Neural progenitor cell (in vitro differentiated cells): ENCODE measurements around the gene DDX59. TPM values are rescaled to one million over a fixed set of nuclear protein-coding genes. Genes with fewer than 3 reads are reported as not detected.
A peak's percentile ranks its signal among the peaks of the same experiment; 100 is the strongest.

ENCODE experiments used
- DNase-seq: peaks from one replicate; pipeline ENCODE4 v3.0.0-alpha.2; 2016; ENCODE audit warnings: low spot score
- H2AFZ ChIP-seq: fragments of 200-600 bp; sonication (generic); replicated peaks from 2 replicates; pipeline ENCODE4 v1.6.1; 2016; ENCODE audit warnings: antibody characterized with exemption
- H3F3A ChIP-seq: fragments of 200-600 bp; sonication (generic); 2 replicates; pipeline ENCODE4 v1.6.1; 2016; ENCODE audit warnings: antibody characterized with exemption, low read depth
- H3K27ac ChIP-seq: fragments of 200-600 bp; sonication (generic); 2 replicates; pipeline ENCODE4 v1.5.1; 2016; ENCODE audit warnings: mild to moderate bottlenecking
- H3K27me3 ChIP-seq: fragments of 200-600 bp; sonication (generic); 2 replicates; pipeline ENCODE4 v1.6.1; 2016; ENCODE audit warnings: mild to moderate bottlenecking, moderate library complexity
- H3K36me3 ChIP-seq: fragments of 200-600 bp; sonication (generic); 2 replicates; pipeline ENCODE4 v1.5.1; 2016
- H3K4me1 ChIP-seq: fragments of 200-600 bp; sonication (generic); 2 replicates; pipeline ENCODE4 v1.6.1; 2016; ENCODE audit warnings: mixed run types
- H3K4me2 ChIP-seq: fragments of 200-600 bp; sonication (generic); 2 replicates; pipeline ENCODE4 v1.6.1; 2016
- H3K4me3 ChIP-seq: fragments of 200-600 bp; sonication (generic); 2 replicates; pipeline ENCODE4 v1.5.1; 2016
- H3K79me2 ChIP-seq: fragments of 200-600 bp; sonication (generic); 2 replicates; pipeline ENCODE4 v1.6.1; 2016; ENCODE audit warnings: low read depth
- H3K9ac ChIP-seq: fragments of 200-600 bp; sonication (generic); 2 replicates; pipeline ENCODE4 v1.6.1; 2016
- H3K9me3 ChIP-seq: fragments of 200-600 bp; sonication (generic); 2 replicates; pipeline ENCODE4 v1.5.1; 2016; ENCODE audit warnings: low read depth
- H4K20me1 ChIP-seq: fragments of 200-600 bp; sonication (generic); 2 replicates; pipeline ENCODE4 v1.6.1; 2016; ENCODE audit warnings: low read depth
- H3K27ac Mint-ChIP-seq: 3 replicates; pipeline ENCODE4 v1.8.0; 2021; ENCODE audit warnings: mixed read lengths
- H3K27me3 Mint-ChIP-seq: 2 replicates; pipeline ENCODE4 v1.8.0; 2022; ENCODE audit warnings: low read depth, mild to moderate bottlenecking, inconsistent platforms, moderate library complexity, mixed read lengths; ENCODE audit not compliant: insufficient read depth
- H3K36me3 Mint-ChIP-seq: 3 replicates; pipeline ENCODE4 v1.8.0; 2021; ENCODE audit warnings: mixed read lengths
- H3K4me1 Mint-ChIP-seq: 3 replicates; pipeline ENCODE4 v1.8.0; 2021; ENCODE audit warnings: mixed read lengths
- H3K4me3 Mint-ChIP-seq: 3 replicates; pipeline ENCODE4 v1.8.0; 2021; ENCODE audit warnings: mild to moderate bottlenecking, moderate library complexity, mixed read lengths
- H3K9me3 Mint-ChIP-seq: 3 replicates; pipeline ENCODE4 v1.8.0; 2020; ENCODE audit warnings: mixed read lengths
- EZH2 ChIP-seq: fragments of 200-600 bp; sonication (generic); IDR thresholded peaks from 2 replicates; pipeline ENCODE4 v1.6.1; 2017; ENCODE audit warnings: antibody characterized with exemption, mild to moderate bottlenecking, moderate library complexity
- EZH2phosphoT487 ChIP-seq: fragments of 200-600 bp; sonication (generic); IDR thresholded peaks from 2 replicates; pipeline ENCODE4 v1.6.1; 2017; ENCODE audit warnings: antibody characterized with exemption
- total RNA-seq: library from RNA; depleted of rRNA; stranded (reverse); fragments of >200 nt; gene quantifications from 2 replicates; pipeline ENCODE4 v1.2.3, GENCODE V29; 2015; ENCODE audit warnings: low replicate concordance
- TF ChIP-seq, protein P1 (sequence below): fragments of 200-600 bp; sonication (generic); IDR thresholded peaks from 2 replicates; pipeline ENCODE4 v1.5.1; 2017; ENCODE audit warnings: antibody characterized with exemption, mild to moderate bottlenecking

The DDX59 gene
- total RNA-seq, 1 donor from 2014 or later = 40.7 TPM

DNA sequence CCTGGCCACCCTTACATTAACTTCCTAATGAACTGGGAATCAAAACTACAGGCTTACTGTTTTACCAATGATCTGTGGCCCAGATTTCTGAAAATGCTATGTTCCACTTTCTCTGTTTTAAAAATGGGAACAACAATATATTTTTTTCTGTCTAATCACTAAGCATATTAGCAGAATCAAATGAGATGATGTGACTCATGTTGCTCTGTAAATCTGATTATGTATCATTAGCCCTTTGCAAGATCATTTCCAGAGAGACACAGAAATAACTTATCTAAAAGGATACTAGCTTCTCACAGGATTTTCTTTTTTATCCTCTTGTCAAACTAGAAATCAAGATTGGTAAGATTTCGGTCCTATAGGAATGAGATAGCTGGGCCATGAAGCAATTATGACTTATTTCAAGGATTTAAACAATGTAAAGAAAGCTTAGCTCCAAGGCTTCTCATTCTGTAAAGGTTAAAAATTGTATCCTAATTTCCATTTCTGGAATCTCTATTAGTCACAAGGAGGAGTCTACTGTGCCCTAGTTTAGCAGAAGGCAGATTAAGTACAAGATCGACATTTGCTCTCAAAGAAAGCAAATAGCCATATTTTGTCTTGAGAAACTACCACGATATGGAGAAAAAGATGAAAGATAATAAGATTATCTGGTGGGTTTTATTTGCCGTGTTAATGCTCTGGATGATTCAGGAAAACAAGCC, 36.6 kb upstream of the DDX59 start:
- Mint-ChIP-seq H3K9me3 (no peaks in the 10 kb centered on the region), H3K36me3 (no peaks in the 10 kb centered on the region), H3K27me3 (peaks cover 3% of the 10 kb centered on the region), H3K4me3 (no peak overlapping the region), H3K4me1 (peaks cover 9% of the 10 kb centered on the region), H3K27ac (no peak overlapping the region)
- Histone ChIP-seq H3K4me2 (no peak overlapping the region), H3K9ac (no peak overlapping the region), H3K9me3 (no peaks in the 10 kb centered on the region), H3F3A (no peaks in the 10 kb centered on the region), H3K79me2 (no peaks in the 10 kb centered on the region), H4K20me1 (no peaks in the 10 kb centered on the region), H3K36me3 (no peaks in the 10 kb centered on the region), H3K27me3 (no peaks in the 10 kb centered on the region), H3K4me1 (no peaks in the 10 kb centered on the region), H2AFZ (no peak overlapping the region), H3K27ac (no peak overlapping the region), H3K4me3 (no peak overlapping the region)
- DNase-seq = no peak
- TF ChIP-seq, protein P1, sequence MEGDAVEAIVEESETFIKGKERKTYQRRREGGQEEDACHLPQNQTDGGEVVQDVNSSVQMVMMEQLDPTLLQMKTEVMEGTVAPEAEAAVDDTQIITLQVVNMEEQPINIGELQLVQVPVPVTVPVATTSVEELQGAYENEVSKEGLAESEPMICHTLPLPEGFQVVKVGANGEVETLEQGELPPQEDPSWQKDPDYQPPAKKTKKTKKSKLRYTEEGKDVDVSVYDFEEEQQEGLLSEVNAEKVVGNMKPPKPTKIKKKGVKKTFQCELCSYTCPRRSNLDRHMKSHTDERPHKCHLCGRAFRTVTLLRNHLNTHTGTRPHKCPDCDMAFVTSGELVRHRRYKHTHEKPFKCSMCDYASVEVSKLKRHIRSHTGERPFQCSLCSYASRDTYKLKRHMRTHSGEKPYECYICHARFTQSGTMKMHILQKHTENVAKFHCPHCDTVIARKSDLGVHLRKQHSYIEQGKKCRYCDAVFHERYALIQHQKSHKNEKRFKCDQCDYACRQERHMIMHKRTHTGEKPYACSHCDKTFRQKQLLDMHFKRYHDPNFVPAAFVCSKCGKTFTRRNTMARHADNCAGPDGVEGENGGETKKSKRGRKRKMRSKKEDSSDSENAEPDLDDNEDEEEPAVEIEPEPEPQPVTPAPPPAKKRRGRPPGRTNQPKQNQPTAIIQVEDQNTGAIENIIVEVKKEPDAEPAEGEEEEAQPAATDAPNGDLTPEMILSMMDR = no peak
- TF ChIP-seq EZH2phosphoT487 = no peak
- no peak for TF ChIP-seq EZH2

DNA sequence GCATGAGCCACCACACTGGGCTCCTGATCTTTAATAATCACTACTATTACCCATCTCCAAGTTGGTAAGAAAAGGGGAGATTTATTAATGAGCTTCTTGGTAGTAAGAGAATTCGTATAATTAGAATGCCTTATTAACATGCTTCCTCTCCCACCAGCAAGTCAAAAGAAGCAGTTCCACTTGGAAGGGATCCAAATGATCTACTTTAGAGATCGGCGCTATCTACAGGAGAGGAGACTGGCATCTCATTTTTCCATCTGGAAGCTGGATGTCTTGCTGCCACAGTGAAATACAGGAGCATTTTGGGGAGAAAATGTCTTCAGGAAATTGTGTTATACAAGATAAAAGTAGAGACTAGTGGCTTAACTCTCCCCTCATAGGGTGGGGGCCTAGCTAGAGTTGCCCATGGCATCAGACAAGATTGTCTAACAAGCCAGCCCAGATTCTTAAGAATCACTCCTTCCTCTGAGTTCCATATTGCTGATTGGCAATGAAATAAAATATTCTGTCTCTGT, 35.3 kb upstream of the DDX59 start:
- Histone ChIP-seq H3K9me3 (no peaks in the 10 kb centered on the region), H2AFZ (no peak overlapping the region), H3K4me2 (no peak overlapping the region), H3K27ac (no peak overlapping the region), H3F3A (no peaks in the 10 kb centered on the region), H3K4me3 (no peak overlapping the region), H3K4me1 (no peaks in the 10 kb centered on the region), H3K79me2 (no peaks in the 10 kb centered on the region), H3K27me3 (no peaks in the 10 kb centered on the region), H3K36me3 (no peaks in the 10 kb centered on the region), H3K9ac (no peak overlapping the region), H4K20me1 (no peaks in the 10 kb centered on the region)
- H3K27me3 Mint-ChIP-seq = peaks cover 3% of the 10 kb centered on the region
- H3K27ac Mint-ChIP-seq = no peak overlapping the region
- H3K4me3 Mint-ChIP-seq = no peak overlapping the region
- H3K4me1 Mint-ChIP-seq = peaks cover 3% of the 10 kb centered on the region
- H3K9me3 Mint-ChIP-seq = no peaks in the 10 kb centered on the region
- no peak for DNase-seq
- TF ChIP-seq, protein P1 = no peak
- TF ChIP-seq EZH2phosphoT487 (no peak), EZH2 (no peak)
- H3K36me3 Mint-ChIP-seq = no peaks in the 10 kb centered on the region

DNA sequence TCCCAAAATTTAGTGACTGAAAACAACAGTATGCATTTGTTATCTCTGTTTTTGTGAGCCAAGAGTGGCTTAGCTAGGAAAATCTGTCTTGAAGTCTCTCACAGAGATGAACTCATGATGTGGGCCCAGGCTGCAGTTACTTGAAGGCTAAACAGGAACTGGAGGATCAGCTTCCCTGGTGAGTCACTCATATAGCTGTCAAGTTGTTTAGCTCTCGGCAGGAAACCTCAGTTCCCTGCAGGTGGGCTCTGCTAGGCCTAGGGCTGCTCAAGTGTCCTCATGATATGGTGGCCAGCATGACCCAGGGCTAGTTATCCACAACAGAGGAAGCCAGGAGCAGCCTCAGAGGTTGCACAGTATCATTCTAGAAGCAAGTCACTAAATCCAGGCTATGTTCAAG, 30.2 kb upstream of the DDX59 start:
- Histone ChIP-seq H3K4me2 (no peak overlapping the region), H3K36me3 (no peaks in the 10 kb centered on the region), H3F3A (no peaks in the 10 kb centered on the region), H3K9me3 (no peaks in the 10 kb centered on the region), H4K20me1 (no peaks in the 10 kb centered on the region), H3K4me1 (no peaks in the 10 kb centered on the region), H3K27ac (no peak overlapping the region), H3K79me2 (no peaks in the 10 kb centered on the region), H3K4me3 (no peak overlapping the region), H3K9ac (no peak overlapping the region), H2AFZ (peak overlapping the region; percentile 21), H3K27me3 (no peaks in the 10 kb centered on the region)
- Mint-ChIP-seq H3K9me3 (peaks cover 3% of the 10 kb centered on the region), H3K4me3 (no peak overlapping the region), H3K4me1 (no peaks in the 10 kb centered on the region), H3K27me3 (peaks cover 2% of the 10 kb centered on the region), H3K36me3 (no peaks in the 10 kb centered on the region), H3K27ac (no peak overlapping the region)
- no peak for DNase-seq
- no peak for TF ChIP-seq EZH2phosphoT487
- TF ChIP-seq EZH2 = no peak
- TF ChIP-seq, protein P1 = no peak
